DOHH2 (cell line): Measurements from ENCODE around the gene SGPP1.
A peak's percentile ranks its signal among the peaks of the same experiment; 100 is the strongest.

Source experiments
- H3F3A ChIP-seq: fragments of 200-600 bp; sonication (generic), shearing (Covaris generic); 2 replicates; pipeline ENCODE4 v1.6.0; 2016; ENCODE audit warnings: antibody characterized with exemption, mild to moderate bottlenecking; ENCODE audit not compliant: control insufficient read depth, insufficient read depth
- H3K27ac ChIP-seq: fragments of 200-600 bp; sonication (generic); 2 replicates; pipeline ENCODE4 v1.5.1; 2014; ENCODE audit warnings: low read depth, mild to moderate bottlenecking, low read length, moderate library complexity
- H3K27me3 ChIP-seq: fragments of 200-600 bp; sonication (generic); 2 replicates; pipeline ENCODE4 v1.6.1; 2014; ENCODE audit warnings: mild to moderate bottlenecking, low read length, mixed read lengths; ENCODE audit not compliant: control insufficient read depth
- H3K36me3 ChIP-seq: fragments of 200-600 bp; sonication (generic); 2 replicates; pipeline ENCODE4 v1.6.1; 2014; ENCODE audit warnings: mild to moderate bottlenecking, low read length, moderate library complexity, mixed read lengths; ENCODE audit not compliant: control insufficient read depth
- H3K4me1 ChIP-seq: fragments of 200-600 bp; sonication (generic); 2 replicates; pipeline ENCODE4 v1.6.1; 2014; ENCODE audit warnings: mild to moderate bottlenecking, low read length, mixed read lengths; ENCODE audit not compliant: control insufficient read depth
- H3K4me2 ChIP-seq: fragments of 200-600 bp; sonication (generic); 2 replicates; pipeline ENCODE4 v1.6.0; 2014; ENCODE audit warnings: mild to moderate bottlenecking, low read length, moderate library complexity
- H3K4me3 ChIP-seq: fragments of 200-600 bp; sonication (generic); 2 replicates; pipeline ENCODE4 v1.5.1; 2014; ENCODE audit warnings: mild to moderate bottlenecking, low read length, mixed read lengths
- H3K79me2 ChIP-seq: fragments of 200-600 bp; sonication (generic); 2 replicates; pipeline ENCODE4 v1.6.1; 2014; ENCODE audit warnings: mild to moderate bottlenecking, low read length, mixed read lengths; ENCODE audit not compliant: control insufficient read depth
- H3K9me2 ChIP-seq: fragments of 200-600 bp; sonication (generic); replicated peaks from 2 replicates; pipeline ENCODE4 v1.6.1; 2014; ENCODE audit warnings: mild to moderate bottlenecking, low read length, mixed read lengths; ENCODE audit not compliant: control insufficient read depth
- H3K9me3 ChIP-seq: fragments of 200-600 bp; sonication (generic); 2 replicates; pipeline ENCODE4 v1.6.1; 2014; ENCODE audit warnings: antibody characterized with exemption, low read length, mixed read lengths; ENCODE audit not compliant: control insufficient read depth, insufficient read depth
- H4K20me1 ChIP-seq: fragments of 200-600 bp; sonication (generic); 2 replicates; pipeline ENCODE4 v1.6.0; 2014; ENCODE audit warnings: low read depth, mild to moderate bottlenecking, antibody characterized with exemption, low read length, moderate library complexity; ENCODE audit not compliant: control insufficient read depth, insufficient read depth
- EZH2phosphoT487 ChIP-seq: fragments of 200-600 bp; sonication (generic); IDR thresholded peaks from 2 replicates; pipeline ENCODE4 v1.6.1; 2017; ENCODE audit warnings: borderline replicate concordance, mild to moderate bottlenecking, antibody characterized with exemption, low read length, moderate library complexity, mixed read lengths
- TF ChIP-seq, protein P1 (sequence below): fragments of 200-600 bp; sonication (generic); IDR thresholded peaks from one replicate; pipeline ENCODE4 v1.5.1; 2014; ENCODE audit warnings: antibody characterized with exemption, mild to moderate bottlenecking, low read depth, low read length; ENCODE audit not compliant: poor library complexity, severe bottlenecking

Gene SGPP1

GRCh38 chr14:63745858-63746425, 18.1 kb upstream of the SGPP1 start:
- peak overlapping the region; percentile 73 for H3K4me3 ChIP-seq
- H3K9me2 ChIP-seq, result no peaks in the 10 kb centered on the region
- H3K4me1 ChIP-seq, result peaks cover 58% of the 10 kb centered on the region
- H4K20me1 ChIP-seq, result no peaks in the 10 kb centered on the region
- peaks cover 26% of the 10 kb centered on the region for H3F3A ChIP-seq
- H3K27ac ChIP-seq, result peak overlapping the region; percentile 99
- H3K36me3 ChIP-seq, result no peaks in the 10 kb centered on the region
- H3K27me3 ChIP-seq, result no peaks in the 10 kb centered on the region
- no peak for TF ChIP-seq EZH2phosphoT487
- TF ChIP-seq, protein P1, sequence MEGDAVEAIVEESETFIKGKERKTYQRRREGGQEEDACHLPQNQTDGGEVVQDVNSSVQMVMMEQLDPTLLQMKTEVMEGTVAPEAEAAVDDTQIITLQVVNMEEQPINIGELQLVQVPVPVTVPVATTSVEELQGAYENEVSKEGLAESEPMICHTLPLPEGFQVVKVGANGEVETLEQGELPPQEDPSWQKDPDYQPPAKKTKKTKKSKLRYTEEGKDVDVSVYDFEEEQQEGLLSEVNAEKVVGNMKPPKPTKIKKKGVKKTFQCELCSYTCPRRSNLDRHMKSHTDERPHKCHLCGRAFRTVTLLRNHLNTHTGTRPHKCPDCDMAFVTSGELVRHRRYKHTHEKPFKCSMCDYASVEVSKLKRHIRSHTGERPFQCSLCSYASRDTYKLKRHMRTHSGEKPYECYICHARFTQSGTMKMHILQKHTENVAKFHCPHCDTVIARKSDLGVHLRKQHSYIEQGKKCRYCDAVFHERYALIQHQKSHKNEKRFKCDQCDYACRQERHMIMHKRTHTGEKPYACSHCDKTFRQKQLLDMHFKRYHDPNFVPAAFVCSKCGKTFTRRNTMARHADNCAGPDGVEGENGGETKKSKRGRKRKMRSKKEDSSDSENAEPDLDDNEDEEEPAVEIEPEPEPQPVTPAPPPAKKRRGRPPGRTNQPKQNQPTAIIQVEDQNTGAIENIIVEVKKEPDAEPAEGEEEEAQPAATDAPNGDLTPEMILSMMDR, result no peak
- H3K9me3 ChIP-seq, result no peaks in the 10 kb centered on the region
- H3K4me2 ChIP-seq, result peak overlapping the region; percentile 95
- peaks cover 18% of the 10 kb centered on the region for H3K79me2 ChIP-seq

- peak overlapping the region; percentile 99 for H3K27ac ChIP-seq
- H3K27me3 ChIP-seq, result no peaks in the 10 kb centered on the region
- no peaks in the 10 kb centered on the region for H3K36me3 ChIP-seq
- TF ChIP-seq, protein P1, result no peak
- TF ChIP-seq EZH2phosphoT487, result no peak
- peak overlapping the region; percentile 95 for H3K4me2 ChIP-seq
- H3F3A ChIP-seq, result peaks cover 26% of the 10 kb centered on the region
- H3K9me2 ChIP-seq, result no peaks in the 10 kb centered on the region
- no peaks in the 10 kb centered on the region for H4K20me1 ChIP-seq
- H3K4me1 ChIP-seq, result peaks cover 54% of the 10 kb centered on the region
- no peaks in the 10 kb centered on the region for H3K9me3 ChIP-seq
- H3K4me3 ChIP-seq, result peak overlapping the region; percentile 73
- H3K79me2 ChIP-seq, result peaks cover 16% of the 10 kb centered on the region
Measured at GRCh38 chr14:63745272-63745671, 17.4 kb upstream of the SGPP1 start.

- Histone ChIP-seq H3K4me3 (no peak overlapping the region), H4K20me1 (no peaks in the 10 kb centered on the region), H3K79me2 (no peaks in the 10 kb centered on the region), H3K27me3 (no peaks in the 10 kb centered on the region), H3K36me3 (no peaks in the 10 kb centered on the region), H3K9me3 (no peaks in the 10 kb centered on the region), H3F3A (no peaks in the 10 kb centered on the region; the same call in 1 of the 2 replicates), H3K27ac (no peak overlapping the region), H3K4me2 (no peak overlapping the region), H3K9me2 (no peaks in the 10 kb centered on the region), H3K4me1 (peaks cover 15% of the 10 kb centered on the region)
- no peak for TF ChIP-seq EZH2phosphoT487
- TF ChIP-seq, protein P1, result no peak
Measured at GRCh38 chr14:63737582-63738006, 9.7 kb upstream of the SGPP1 start.
